PFSK-1 (cell line): ENCODE results near the gene AKAP13.

Experiments used
- FOXP2 ChIP-seq: optimal IDR thresholded peaks from 2 replicates; pipeline ENCODE3; 2011; ENCODE audit warnings: borderline replicate concordance, control low read depth, inconsistent platforms; ENCODE audit not compliant: insufficient read depth; ENCODE audit errors: extremely low read length, extremely low read depth
- POLR2AphosphoS5 ChIP-seq: IDR thresholded peaks from 2 replicates; pipeline ENCODE4 v1.6.1; 2012; ENCODE audit warnings: low read depth, mild to moderate bottlenecking, control low read depth, low read length, moderate library complexity
- SIN3A ChIP-seq: IDR thresholded peaks from 2 replicates; pipeline ENCODE4 v1.6.1; 2012; ENCODE audit warnings: mild to moderate bottlenecking, low read length, moderate library complexity, borderline replicate concordance; ENCODE audit not compliant: insufficient read depth
- TAF1 ChIP-seq: IDR thresholded peaks from 2 replicates; pipeline ENCODE4 v1.6.1; 2012; ENCODE audit warnings: low read length, control low read depth, borderline replicate concordance; ENCODE audit not compliant: insufficient read depth
- TF ChIP-seq, protein P1 (sequence below), 2 experiments: IDR thresholded peaks; 2 replicates each; pipeline versions ENCODE4 v1.6.1 to v1.8.0; 2011 to 2012; ENCODE audit warnings: low read depth in 2 of 2, low read length in 2 of 2, control low read depth in 1 of 2, inconsistent platforms in 1 of 2, mild to moderate bottlenecking in 1 of 2, moderate library complexity in 1 of 2; ENCODE audit not compliant: insufficient read depth in 1 of 2

DNA sequence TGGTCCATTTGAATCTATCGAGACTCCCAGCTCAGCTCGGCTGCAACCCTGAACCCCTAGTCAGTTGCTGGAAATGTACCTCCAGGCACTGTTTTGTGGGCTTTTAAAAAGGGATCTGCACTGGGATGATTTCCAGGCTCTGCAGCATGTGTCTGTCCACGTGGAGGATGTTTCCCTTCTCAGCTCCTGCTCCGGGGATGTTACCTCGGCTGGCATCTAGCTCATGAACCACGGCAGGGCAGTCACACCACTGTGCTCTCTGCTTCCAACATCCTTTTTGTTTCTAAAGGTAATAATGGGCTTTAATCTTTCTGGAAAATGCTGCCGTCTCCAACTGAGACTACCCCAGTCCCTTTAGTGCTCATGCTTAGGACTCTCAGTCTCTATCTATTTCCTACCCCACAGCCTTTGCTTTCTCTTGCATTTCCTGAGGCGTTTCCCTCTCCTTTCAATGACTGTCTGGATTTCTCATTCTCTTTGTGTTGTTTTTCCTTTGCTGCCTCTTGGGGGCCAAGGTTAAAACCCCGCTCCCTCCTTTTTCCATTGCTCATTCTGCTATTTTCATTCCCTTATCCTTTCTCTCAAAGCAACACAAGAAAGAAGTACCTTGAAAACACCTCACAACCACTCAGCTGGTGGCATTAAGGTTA lies 42.9 kb upstream of the AKAP13 start:
- TF ChIP-seq, protein P1, sequence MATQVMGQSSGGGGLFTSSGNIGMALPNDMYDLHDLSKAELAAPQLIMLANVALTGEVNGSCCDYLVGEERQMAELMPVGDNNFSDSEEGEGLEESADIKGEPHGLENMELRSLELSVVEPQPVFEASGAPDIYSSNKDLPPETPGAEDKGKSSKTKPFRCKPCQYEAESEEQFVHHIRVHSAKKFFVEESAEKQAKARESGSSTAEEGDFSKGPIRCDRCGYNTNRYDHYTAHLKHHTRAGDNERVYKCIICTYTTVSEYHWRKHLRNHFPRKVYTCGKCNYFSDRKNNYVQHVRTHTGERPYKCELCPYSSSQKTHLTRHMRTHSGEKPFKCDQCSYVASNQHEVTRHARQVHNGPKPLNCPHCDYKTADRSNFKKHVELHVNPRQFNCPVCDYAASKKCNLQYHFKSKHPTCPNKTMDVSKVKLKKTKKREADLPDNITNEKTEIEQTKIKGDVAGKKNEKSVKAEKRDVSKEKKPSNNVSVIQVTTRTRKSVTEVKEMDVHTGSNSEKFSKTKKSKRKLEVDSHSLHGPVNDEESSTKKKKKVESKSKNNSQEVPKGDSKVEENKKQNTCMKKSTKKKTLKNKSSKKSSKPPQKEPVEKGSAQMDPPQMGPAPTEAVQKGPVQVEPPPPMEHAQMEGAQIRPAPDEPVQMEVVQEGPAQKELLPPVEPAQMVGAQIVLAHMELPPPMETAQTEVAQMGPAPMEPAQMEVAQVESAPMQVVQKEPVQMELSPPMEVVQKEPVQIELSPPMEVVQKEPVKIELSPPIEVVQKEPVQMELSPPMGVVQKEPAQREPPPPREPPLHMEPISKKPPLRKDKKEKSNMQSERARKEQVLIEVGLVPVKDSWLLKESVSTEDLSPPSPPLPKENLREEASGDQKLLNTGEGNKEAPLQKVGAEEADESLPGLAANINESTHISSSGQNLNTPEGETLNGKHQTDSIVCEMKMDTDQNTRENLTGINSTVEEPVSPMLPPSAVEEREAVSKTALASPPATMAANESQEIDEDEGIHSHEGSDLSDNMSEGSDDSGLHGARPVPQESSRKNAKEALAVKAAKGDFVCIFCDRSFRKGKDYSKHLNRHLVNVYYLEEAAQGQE (IDR thresholded peaks at IDR 0.05; ENCODE audit: insufficient read depth in 1 of 2, low read depth in 2 of 2, low read length in 2 of 2), result no peak
- TF ChIP-seq TAF1, result no peak
- TF ChIP-seq POLR2AphosphoS5, result no peak
- TF ChIP-seq SIN3A, result peak; percentile 36; the same call in 1 of the 2 replicates
- TF ChIP-seq FOXP2, result no peak
